T-cell (primary cell): ENCODE results near the gene WDFY1. TPM values are rescaled to one million over a fixed set of nuclear protein-coding genes. Genes with fewer than 3 reads are reported as not detected.

Source experiments
- ATAC-seq, 4 experiments: fragments of 200-7000 bp in 3 of 4; fragments of 150-1000 bp in 1 of 4; cut with Tn5 transposase; replicated peaks in 1 of 4; 1 replicate in 3 of 4; 2 replicates in 1 of 4; pipeline ENCODE4 v1.10.0; 2021; ENCODE audit warnings: moderate library complexity in 3 of 4, mild to moderate bottlenecking in 2 of 4, moderate number of reproducible peaks in 1 of 4
- CTCF ChIA-PET, 2 donors: fragments of 300-600 bp; sonication (Branson Sonifier 250); formaldehyde crosslinking; loops; one replicate each; lab custom pipeline; 2022; ENCODE audit warnings: antibody characterized with exemption in 2 of 2; lab: Charles Lee
- POLR2A ChIA-PET, 2 donors: fragments of 300-600 bp; sonication (Branson Sonifier 250); formaldehyde crosslinking; loops; one replicate each; lab custom pipeline; 2022; ENCODE audit warnings: antibody characterized with exemption in 2 of 2; lab: Charles Lee
- DNase-seq, 35 experiments: peaks; one replicate each; pipeline versions ENCODE4 v3.0.0 to v3.0.0-alpha.2; 2013 to 2023
- H3K27ac ChIP-seq: one replicate; pipeline ENCODE4 v1.5.1; 2013; ENCODE audit warnings: low read length
- H3K27me3 ChIP-seq, 2 experiments: replicated peaks in 1 of 2; 1 replicate in 1 of 2; 2 replicates in 1 of 2; pipeline versions ENCODE4 v1.6.1 to v1.7.0; 2013; ENCODE audit warnings: low read length in 1 of 2, mixed read lengths in 1 of 2; ENCODE audit not compliant: control insufficient read depth in 2 of 2, insufficient read depth in 2 of 2; ENCODE audit errors: extremely low read depth in 1 of 2
- H3K36me3 ChIP-seq, 2 donors: 1 replicate in 1 of 2; 2 replicates in 1 of 2; pipeline versions ENCODE4 v1.6.1 to v1.7.0; 2013; ENCODE audit warnings: low read length in 1 of 2; ENCODE audit not compliant: control insufficient read depth in 2 of 2, insufficient read depth in 1 of 2; ENCODE audit errors: extremely low read depth in 1 of 2
- H3K4me1 ChIP-seq, 2 experiments: 1 replicate in 1 of 2; 2 replicates in 1 of 2; pipeline versions ENCODE4 v1.6.1 to v1.7.0; 2013; ENCODE audit warnings: low read length in 2 of 2, mixed read lengths in 1 of 2; ENCODE audit not compliant: insufficient read depth in 2 of 2, control insufficient read depth in 1 of 2; ENCODE audit errors: extremely low read depth in 1 of 2
- H3K4me3 ChIP-seq, 2 donors: 1 replicate in 1 of 2; 2 replicates in 1 of 2; pipeline versions ENCODE4 v1.5.1 to v1.7.0; 2013; ENCODE audit warnings: mild to moderate bottlenecking in 2 of 2, low read length in 1 of 2, moderate library complexity in 1 of 2; ENCODE audit not compliant: control insufficient read depth in 1 of 2; ENCODE audit errors: extremely low read depth in 1 of 2
- H3K9me3 ChIP-seq: 2 replicates; pipeline ENCODE4 v1.7.0; 2013
- H3K27ac Mint-ChIP-seq, 2 donors: one replicate each; pipeline ENCODE4 v1.8.0; 2020 to 2021; ENCODE audit warnings: mild to moderate bottlenecking in 2 of 2, mixed read lengths in 2 of 2
- H3K27me3 Mint-ChIP-seq, 2 donors: one replicate each; pipeline ENCODE4 v1.8.0; 2021 to 2022; ENCODE audit warnings: mixed read lengths in 2 of 2
- H3K36me3 Mint-ChIP-seq: one replicate; pipeline ENCODE4 v1.8.0; 2021; ENCODE audit warnings: mixed read lengths
- H3K4me1 Mint-ChIP-seq, 3 donors: one replicate each; pipeline ENCODE4 v1.8.0; 2020 to 2022; ENCODE audit warnings: mixed read lengths in 3 of 3, mild to moderate bottlenecking in 1 of 3
- H3K4me3 Mint-ChIP-seq, 3 donors: one replicate each; pipeline ENCODE4 v1.8.0; 2020 to 2022; ENCODE audit warnings: mild to moderate bottlenecking in 3 of 3, mixed read lengths in 3 of 3, moderate library complexity in 3 of 3
- H3K9me3 Mint-ChIP-seq, 3 donors: one replicate each; pipeline ENCODE4 v1.8.0; 2020 to 2022; ENCODE audit warnings: mixed read lengths in 3 of 3
- WGBS: methylation state at CpG from one replicate; pipeline ENCODE4 v1.1.5; 2013; ENCODE audit warnings: missing lambda C conversion rate; ENCODE audit not compliant: insufficient coverage; 5-methylcytosine and 5-hydroxymethylcytosine counted together
- total RNA-seq, 35 experiments: library from RNA in 6 of 35; stranded (reverse) in 6 of 35; fragments of 120-200 nt in 1 of 35; gene quantifications; one replicate each; pipeline versions ENCODE4 v1.2.1 to v1.2.4 and lab custom pipeline; 2013 to 2026

Gene WDFY1
- total RNA-seq, 5 donors from 2014 or later (not counting 1 experiment from before 2014, with no cell fraction given): 27.5 to 45.2 (median 36.6) TPM

DNA sequence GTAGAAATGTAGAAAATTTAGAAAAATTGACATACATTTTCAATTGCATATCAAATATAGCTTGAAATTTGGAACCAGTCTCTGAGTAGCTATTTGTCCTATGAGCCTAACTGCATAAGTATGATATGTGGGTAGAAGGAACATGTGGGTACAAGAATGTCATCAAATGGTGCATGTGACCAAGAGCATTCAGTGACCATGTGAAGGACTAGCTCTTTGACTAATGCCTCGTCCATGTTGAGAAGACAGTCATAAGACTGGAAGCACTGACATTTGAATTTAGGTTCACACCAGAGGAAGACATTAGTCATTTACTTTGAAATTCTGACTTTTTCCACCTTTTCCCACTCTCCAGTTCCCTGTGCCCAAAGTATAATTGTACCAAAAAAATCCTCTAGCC lies 24.7 kb upstream of the WDFY1 start:
- no peaks in the 10 kb centered on the region for H3K27me3 ChIP-seq
- H3K4me1 Mint-ChIP-seq: peaks cover 4 to 10% (median 4%) of the 10 kb centered on the region in 3 donors
- no peak overlapping the region for H3K27ac Mint-ChIP-seq
- H3K9me3 Mint-ChIP-seq: no peaks in the 10 kb centered on the region
- peaks cover 0 to 3% of the 10 kb centered on the region in 2 experiments for H3K4me1 ChIP-seq
- H3K27me3 Mint-ChIP-seq: no peaks in the 10 kb centered on the region
- DNase-seq: no peak
- ChIA-PET POLR2A (interaction anchor here in 1 of 2 donors (0.5 to 0.7 kb wide), 2 partner anchors 164 to 1414 kb away, joined by 3 to 5 read pairs; no protein-coding TSS in a partner anchor), CTCF (interaction anchor here (0.6 to 4.5 kb wide), 36 partner anchors 8 to 802 kb away, joined by 3 to 83 read pairs (median 4); no protein-coding TSS in a partner anchor)
- H3K36me3 Mint-ChIP-seq: peaks cover 24% of the 10 kb centered on the region
- H3K4me3 Mint-ChIP-seq: no peak overlapping the region
- H3K9me3 ChIP-seq: no peaks in the 10 kb centered on the region
- H3K36me3 ChIP-seq: peaks cover 5 to 28% of the 10 kb centered on the region in 2 donors
- ATAC-seq: no peak
- no peak overlapping the region for H3K27ac ChIP-seq
- 89% methylated on average over 1 of the region's 1 CpG for WGBS
- H3K4me3 ChIP-seq: no peak overlapping the region

DNA sequence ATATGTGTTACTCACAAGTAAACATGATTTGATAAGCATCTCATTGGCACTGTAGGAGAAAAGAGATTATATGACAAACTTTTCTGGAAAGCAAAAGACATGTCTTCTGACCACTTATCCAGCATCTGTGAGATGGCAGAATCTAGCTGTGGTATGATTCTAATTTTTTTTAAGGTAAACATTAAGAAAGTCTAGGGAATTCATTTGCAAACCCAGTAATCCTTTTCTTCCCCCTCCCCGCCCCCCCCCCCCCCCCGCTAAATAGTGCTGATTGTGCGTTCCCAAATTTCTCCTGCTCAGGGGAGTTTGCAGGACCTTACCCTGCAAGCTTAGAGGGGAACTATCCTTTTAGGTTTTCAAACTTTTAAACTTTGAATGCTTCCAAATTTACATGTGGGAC lies 24.2 kb upstream of the WDFY1 start:
- no peaks in the 10 kb centered on the region for H3K9me3 ChIP-seq
- H3K4me1 ChIP-seq: peaks cover 0 to 3% of the 10 kb centered on the region in 2 experiments
- no peak overlapping the region for H3K4me3 ChIP-seq
- no peak for ATAC-seq
- no peak overlapping the region for H3K27ac Mint-ChIP-seq
- H3K27me3 Mint-ChIP-seq: no peaks in the 10 kb centered on the region
- ChIA-PET POLR2A (interaction anchor here in 1 of 2 donors (0.5 kb wide), 1 partner anchor 1414 kb away, joined by 5 read pairs; no protein-coding TSS in a partner anchor), CTCF (interaction anchor here (0.7 to 4.5 kb wide), 20 partner anchors 8 to 681 kb away, joined by 3 to 83 read pairs (median 10); no protein-coding TSS in a partner anchor)
- WGBS: no CpG with 5 or more reads among the region's 3 CpGs
- no peak overlapping the region for H3K27ac ChIP-seq
- H3K4me3 Mint-ChIP-seq: no peak overlapping the region
- peaks cover 5 to 28% of the 10 kb centered on the region in 2 donors for H3K36me3 ChIP-seq
- H3K9me3 Mint-ChIP-seq: no peaks in the 10 kb centered on the region
- peaks cover 24% of the 10 kb centered on the region for H3K36me3 Mint-ChIP-seq
- H3K4me1 Mint-ChIP-seq: peaks cover 4 to 11% (median 6%) of the 10 kb centered on the region in 3 donors
- DNase-seq: no peak
- H3K27me3 ChIP-seq: no peaks in the 10 kb centered on the region

DNA sequence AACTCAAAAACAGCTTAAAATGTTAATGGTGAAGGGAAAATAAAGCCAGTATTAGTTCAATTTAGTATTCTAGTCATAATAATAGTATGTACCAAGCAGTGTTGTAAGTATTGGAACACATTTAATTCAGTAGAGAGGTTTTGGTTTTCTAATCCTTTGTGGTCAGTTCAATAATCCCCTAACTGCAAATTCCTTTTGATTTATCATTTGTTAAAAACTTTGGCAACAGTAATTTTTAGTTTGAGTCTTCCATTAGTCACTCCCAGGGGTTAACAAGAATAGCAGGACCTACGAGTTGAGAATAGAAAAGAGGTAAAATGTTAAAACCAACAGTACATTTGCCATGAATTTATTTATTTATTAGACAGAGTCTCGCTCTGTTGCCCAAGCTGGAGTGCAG lies 22.8 kb upstream of the WDFY1 start:
- no peak overlapping the region for H3K4me3 Mint-ChIP-seq
- H3K9me3 Mint-ChIP-seq: no peaks in the 10 kb centered on the region
- POLR2A ChIA-PET: no interaction called here
- Histone ChIP-seq H3K9me3 (no peaks in the 10 kb centered on the region), H3K27me3 (no peaks in the 10 kb centered on the region), H3K27ac (no peak overlapping the region), H3K4me3 (no peak overlapping the region), H3K36me3 (peaks cover 5 to 35% of the 10 kb centered on the region in 2 donors), H3K4me1 (peaks cover 2 to 5% of the 10 kb centered on the region in 2 experiments)
- DNase-seq (no peak), ATAC-seq (no peak)
- H3K27me3 Mint-ChIP-seq: no peaks in the 10 kb centered on the region
- no CpG with 5 or more reads among the region's 2 CpGs for WGBS
- CTCF ChIA-PET: interaction anchor here (0.7 to 3.6 kb wide), 6 partner anchors 10 to 401 kb away, joined by 3 to 23 read pairs (median 3); no protein-coding TSS in a partner anchor
- H3K4me1 Mint-ChIP-seq: peaks cover 10 to 19% (median 16%) of the 10 kb centered on the region in 3 donors
- no peak overlapping the region for H3K27ac Mint-ChIP-seq
- H3K36me3 Mint-ChIP-seq: peaks cover 27% of the 10 kb centered on the region

DNA sequence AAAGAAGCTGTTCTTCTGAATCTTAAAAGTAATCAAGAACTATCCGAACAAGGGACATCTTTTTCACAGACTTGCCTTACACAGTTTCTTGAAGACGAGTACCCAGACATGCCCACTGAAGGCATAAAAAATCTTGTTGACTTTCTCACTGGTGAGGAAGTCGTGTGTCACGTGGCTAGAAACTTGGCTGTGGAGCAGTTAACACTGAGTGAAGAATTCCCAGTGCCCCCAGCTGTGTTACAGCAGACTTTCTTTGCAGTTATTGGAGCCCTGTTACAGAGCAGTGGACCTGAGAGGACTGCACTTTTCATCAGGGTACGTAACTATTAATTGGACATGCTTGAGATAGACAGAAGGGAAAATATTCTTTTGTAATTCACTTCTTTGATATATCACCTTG lies 14.6 kb upstream of the WDFY1 start:
- Histone ChIP-seq H3K27ac (no peak overlapping the region), H3K36me3 (peaks cover 0 to 28% of the 10 kb centered on the region in 2 donors), H3K27me3 (no peaks in the 10 kb centered on the region), H3K4me1 (peaks cover 30 to 50% of the 10 kb centered on the region in 2 experiments), H3K9me3 (no peaks in the 10 kb centered on the region), H3K4me3 (peak overlapping the region in 1 of 2 donors; percentile 32)
- CTCF ChIA-PET: interaction anchor here in 1 of 2 donors (1.3 kb wide), 1 partner anchor 11 kb away, joined by 7 read pairs; no protein-coding TSS in a partner anchor
- ATAC-seq: no peak
- POLR2A ChIA-PET: interaction anchor here in 1 of 2 donors (0.5 kb wide), 1 partner anchor 965 kb away, joined by 4 read pairs; no protein-coding TSS in a partner anchor
- H3K9me3 Mint-ChIP-seq: no peaks in the 10 kb centered on the region
- WGBS: 31% methylated on average over 2 of the region's 5 CpGs
- H3K27me3 Mint-ChIP-seq: no peaks in the 10 kb centered on the region
- H3K36me3 Mint-ChIP-seq: peaks cover 31% of the 10 kb centered on the region
- peak in 1 of 35 experiments; percentile 20 for DNase-seq
- H3K4me1 Mint-ChIP-seq: peaks cover 66 to 71% (median 70%) of the 10 kb centered on the region in 3 donors
- peak overlapping the region; percentile 71 to 86 for H3K27ac Mint-ChIP-seq
- peak overlapping the region; percentile 32 to 99 (median 73) for H3K4me3 Mint-ChIP-seq

DNA sequence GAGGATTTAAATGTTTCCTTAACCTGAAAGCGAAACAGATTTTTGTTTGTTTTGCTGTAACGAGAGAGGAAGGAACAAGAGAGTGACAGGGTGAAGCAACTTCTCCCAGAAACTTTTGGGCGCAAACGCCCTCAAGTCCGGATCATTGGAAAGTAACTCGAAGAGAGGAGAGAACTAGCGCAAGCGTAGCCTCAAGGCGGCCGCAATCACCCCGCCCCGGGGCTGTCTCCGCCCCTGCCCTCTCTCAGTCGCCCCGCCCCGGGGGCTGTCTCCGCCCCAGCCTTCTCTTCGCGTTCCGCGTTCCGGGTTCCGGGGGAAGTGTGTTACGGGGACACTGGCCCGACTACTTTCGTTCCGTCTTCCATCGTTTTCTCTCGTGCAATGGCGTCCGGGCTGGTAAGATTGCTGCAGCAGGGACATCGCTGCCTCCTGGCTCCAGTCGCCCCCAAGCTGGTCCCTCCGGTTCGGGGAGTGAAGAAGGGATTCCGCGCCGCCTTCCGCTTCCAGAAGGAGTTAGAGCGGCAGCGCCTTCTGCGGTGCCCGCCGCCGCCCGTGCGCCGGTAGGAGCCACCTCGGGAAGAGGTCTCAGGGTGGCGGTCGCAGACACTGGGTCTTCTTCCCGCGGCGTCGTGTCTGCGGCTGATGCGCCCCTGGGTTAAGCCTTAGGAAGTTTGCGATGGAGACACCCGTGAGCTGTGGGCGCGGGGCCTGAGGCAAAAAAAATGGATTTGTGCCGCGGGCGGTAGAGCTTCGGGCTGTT lies 12.1 kb upstream of the WDFY1 start, which contains the start of gene MRPL44:
TSS of gene MRPL44 (plus strand) at position 372 of the 760 bp plus-strand sequence. CDS start at position 382, 10 bp downstream.
- H3K4me1 Mint-ChIP-seq: peaks cover 56 to 62% (median 59%) of the 10 kb centered on the region in 3 donors
- DNase-seq (peak; percentile 86 to 98 (median 95)), ATAC-seq (peak; percentile 100)
- H3K27ac ChIP-seq: peak within 1 kb of the TSS; percentile 63
- no peaks in the 10 kb centered on the region for H3K27me3 Mint-ChIP-seq
- no peaks in the 10 kb centered on the region for H3K9me3 Mint-ChIP-seq
- no peaks in the 10 kb centered on the region for H3K9me3 ChIP-seq
- H3K36me3 ChIP-seq: peaks cover 0 to 20% of the 10 kb centered on the region in 2 donors
- peaks cover 26% of the 10 kb centered on the region for H3K36me3 Mint-ChIP-seq
- peak within 1 kb of the TSS; percentile 91 to 94 for H3K4me3 ChIP-seq
- POLR2A ChIA-PET: interaction anchor here in 1 of 2 donors (0.9 to 1.3 kb wide), 3 partner anchors 9 to 21 kb away, joined by 3 to 4 read pairs (median 4); no protein-coding TSS in a partner anchor
- peak within 1 kb of the TSS; percentile 93 to 99 (median 95) for H3K4me3 Mint-ChIP-seq
- CTCF ChIA-PET: interaction anchor here (0.5 to 1.2 kb wide), 5 partner anchors 11 to 234 kb away, joined by 3 to 20 read pairs (median 5); no protein-coding TSS in a partner anchor
- peak within 1 kb of the TSS; percentile 93 to 95 for H3K27ac Mint-ChIP-seq
- no peaks in the 10 kb centered on the region for H3K27me3 ChIP-seq
- under 1% methylated on average over 61 of the region's 65 CpGs for WGBS
- H3K4me1 ChIP-seq: peaks cover 23 to 47% of the 10 kb centered on the region in 2 experiments

DNA sequence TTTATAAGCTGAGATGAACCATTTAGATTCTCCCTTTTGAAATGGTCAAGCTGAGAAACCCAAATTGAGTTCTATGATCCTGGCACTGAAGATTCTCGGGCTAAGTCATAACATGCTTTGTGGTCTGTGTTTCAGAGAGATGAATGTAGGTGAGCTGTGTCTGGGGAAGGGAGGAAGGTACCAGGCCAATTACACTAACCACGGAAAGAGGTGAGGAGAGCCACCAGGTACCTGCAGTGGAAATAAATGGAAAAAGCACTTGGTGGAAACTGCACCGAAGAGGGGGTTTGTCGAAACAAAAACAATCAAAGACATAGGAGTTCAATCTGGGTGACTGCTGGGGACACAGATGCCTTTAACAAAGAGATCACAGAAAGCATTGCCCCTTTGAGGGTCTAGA lies 11.2 kb upstream of the WDFY1 start:
- CTCF ChIA-PET: interaction anchor here in 1 of 2 donors (0.6 kb wide), 1 partner anchor 59 kb away, joined by 3 read pairs; no protein-coding TSS in a partner anchor
- Histone ChIP-seq H3K4me3 (no peak overlapping the region), H3K36me3 (peaks cover 0 to 12% of the 10 kb centered on the region in 2 donors), H3K27me3 (no peaks in the 10 kb centered on the region), H3K27ac (peak overlapping the region; percentile 63), H3K9me3 (no peaks in the 10 kb centered on the region), H3K4me1 (peaks cover 16 to 39% of the 10 kb centered on the region in 2 experiments)
- Mint-ChIP-seq H3K27ac (peak overlapping the region; percentile 71 to 77), H3K4me3 (peak overlapping the region; percentile 57 to 99 (median 95)), H3K9me3 (no peaks in the 10 kb centered on the region), H3K36me3 (peaks cover 19% of the 10 kb centered on the region), H3K27me3 (no peaks in the 10 kb centered on the region), H3K4me1 (peaks cover 48 to 56% (median 49%) of the 10 kb centered on the region in 3 donors)
- DNase-seq (no peak), ATAC-seq (no peak)
- POLR2A ChIA-PET: interaction anchor here in 1 of 2 donors (1.1 kb wide), 1 partner anchor 11 kb away, joined by 3 read pairs; the partner anchor contains the start of gene WDFY1
- WGBS: 85% methylated on average over 3 of the region's 4 CpGs
